Fibroblast of the conjunctiva (primary cell): Measurements from ENCODE around the gene AMDHD2.

ENCODE experiments used
- DNase-seq: peaks from one replicate; pipeline ENCODE4 v3.0.0-alpha.2; 2010; ENCODE audit warnings: low read depth

The AMDHD2 gene

GRCh38 chr16:2499454-2499853 lies 20.7 kb upstream of the AMDHD2 start:
- DNase-seq = no peak

- DNase-seq = no peak
Observed at GRCh38 chr16:2499890-2500429, 20.2 kb upstream of the AMDHD2 start.

GRCh38 chr16:2500430-2500917 lies 19.7 kb upstream of the AMDHD2 start:
- no peak for DNase-seq

DNA sequence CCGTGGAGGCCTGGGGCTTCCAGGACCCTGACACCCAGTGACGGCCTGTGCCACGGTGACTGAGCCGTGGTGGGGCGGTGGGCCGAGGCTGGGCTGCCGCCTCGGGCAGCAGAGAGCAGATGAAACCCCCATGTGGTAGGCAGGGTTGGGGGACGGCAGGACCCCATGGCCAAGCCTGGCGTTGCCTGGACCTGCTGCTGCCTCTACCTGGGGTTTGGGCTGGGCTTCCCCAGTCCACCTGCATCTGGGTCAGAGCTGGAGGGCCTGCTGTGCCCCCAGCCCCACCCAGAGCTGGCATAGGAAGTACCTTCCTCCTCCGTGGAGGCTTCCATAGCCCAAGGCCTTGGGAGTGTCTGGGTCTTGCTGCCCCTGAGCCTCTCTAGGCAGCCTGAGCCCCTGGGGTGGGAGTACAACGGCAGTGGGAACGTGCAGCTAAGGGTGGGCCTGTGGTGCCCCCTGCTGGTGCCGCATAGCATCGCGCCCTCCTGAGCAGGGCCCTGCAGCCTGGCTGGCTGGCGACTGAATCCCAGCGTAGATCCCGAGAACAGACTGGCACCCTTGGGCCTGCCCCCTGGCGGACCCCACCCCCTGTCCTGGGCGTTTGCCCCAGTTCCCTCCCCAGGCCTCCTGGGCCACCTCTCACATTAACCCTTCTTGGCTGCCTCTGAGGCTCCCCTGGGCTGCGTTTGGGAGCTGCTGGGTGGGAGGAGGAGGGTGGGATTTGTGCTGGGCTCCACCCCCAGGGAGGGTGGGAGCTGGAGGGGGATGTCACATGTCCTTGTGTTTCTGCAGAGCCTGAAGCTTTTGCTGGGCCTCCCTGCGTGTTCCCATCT lies 19.0 kb upstream of the AMDHD2 start:
- peak; percentile 79 for DNase-seq

DNA sequence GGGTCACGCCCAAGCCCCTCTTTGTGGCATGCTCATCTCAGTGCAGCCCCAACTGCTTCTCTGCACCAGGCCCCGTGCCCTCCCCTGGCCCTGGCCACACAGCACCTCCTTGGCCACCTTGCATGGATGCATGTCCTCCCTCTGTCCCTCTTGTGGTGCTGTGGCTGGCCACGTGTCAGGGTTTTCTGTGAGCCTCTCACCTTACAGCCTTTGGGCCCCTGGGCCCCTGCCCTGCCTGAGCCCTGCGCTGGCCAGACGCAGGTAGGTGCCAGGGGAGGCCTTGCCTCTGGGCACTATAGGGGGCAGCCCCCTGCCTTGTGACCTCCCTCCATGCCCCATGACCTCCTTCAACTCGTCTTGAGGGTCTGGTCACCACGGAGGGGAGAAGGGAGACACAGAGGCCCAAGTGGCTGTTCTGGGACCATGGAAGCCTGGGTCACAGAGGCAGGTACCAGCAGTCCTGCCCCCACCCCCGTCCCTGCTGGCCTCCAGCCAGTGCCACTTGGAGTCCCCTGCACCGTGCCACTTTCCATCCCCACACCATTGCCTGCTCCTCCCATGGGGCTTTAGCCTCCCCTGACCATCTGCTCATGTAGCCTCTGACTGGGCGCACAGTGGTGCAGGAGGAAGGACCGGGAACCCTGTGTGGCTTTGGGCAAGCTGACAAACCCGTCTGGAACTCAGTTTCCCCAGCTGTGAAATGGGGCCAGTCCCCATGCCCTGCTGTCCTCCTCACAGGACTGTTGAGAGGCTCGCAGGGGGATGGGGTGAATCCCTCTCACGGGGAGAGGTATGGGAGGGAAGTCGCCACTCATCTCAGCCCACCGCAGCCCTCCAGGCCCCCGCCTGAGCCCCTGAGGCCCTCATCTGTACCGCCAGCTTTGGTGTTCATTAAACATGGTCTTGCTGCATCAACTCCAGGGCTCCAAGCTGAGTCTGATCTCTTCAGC lies 17.9 kb upstream of the AMDHD2 start:
- no peak for DNase-seq

GRCh38 chr16:2505695-2506094 lies 14.5 kb upstream of the AMDHD2 start:
- DNase-seq = no peak

- no peak for DNase-seq
Observed at GRCh38 chr16:2507052-2507659, 13.0 kb upstream of the AMDHD2 start.

DNA sequence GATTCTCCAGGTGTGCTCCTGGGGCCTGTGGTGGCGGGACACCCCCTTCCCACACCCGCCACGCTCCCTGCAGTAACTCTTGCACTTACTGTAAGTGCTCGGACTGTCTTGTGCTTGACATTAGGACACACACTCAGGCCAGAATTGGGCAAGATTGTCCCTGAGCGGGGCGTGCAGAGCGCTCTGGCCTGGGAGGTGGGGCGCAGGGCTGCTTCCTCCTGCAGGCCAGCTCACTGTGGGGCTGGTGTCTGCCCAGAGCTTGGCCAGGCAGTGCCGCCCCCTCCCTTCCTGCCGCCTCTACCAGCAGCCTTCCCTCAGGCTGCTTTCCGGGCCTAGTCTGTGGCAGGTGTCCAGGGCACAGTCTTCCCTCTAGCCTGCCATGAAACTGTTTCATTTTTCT lies 12.5 kb upstream of the AMDHD2 start:
- DNase-seq = no peak

DNA sequence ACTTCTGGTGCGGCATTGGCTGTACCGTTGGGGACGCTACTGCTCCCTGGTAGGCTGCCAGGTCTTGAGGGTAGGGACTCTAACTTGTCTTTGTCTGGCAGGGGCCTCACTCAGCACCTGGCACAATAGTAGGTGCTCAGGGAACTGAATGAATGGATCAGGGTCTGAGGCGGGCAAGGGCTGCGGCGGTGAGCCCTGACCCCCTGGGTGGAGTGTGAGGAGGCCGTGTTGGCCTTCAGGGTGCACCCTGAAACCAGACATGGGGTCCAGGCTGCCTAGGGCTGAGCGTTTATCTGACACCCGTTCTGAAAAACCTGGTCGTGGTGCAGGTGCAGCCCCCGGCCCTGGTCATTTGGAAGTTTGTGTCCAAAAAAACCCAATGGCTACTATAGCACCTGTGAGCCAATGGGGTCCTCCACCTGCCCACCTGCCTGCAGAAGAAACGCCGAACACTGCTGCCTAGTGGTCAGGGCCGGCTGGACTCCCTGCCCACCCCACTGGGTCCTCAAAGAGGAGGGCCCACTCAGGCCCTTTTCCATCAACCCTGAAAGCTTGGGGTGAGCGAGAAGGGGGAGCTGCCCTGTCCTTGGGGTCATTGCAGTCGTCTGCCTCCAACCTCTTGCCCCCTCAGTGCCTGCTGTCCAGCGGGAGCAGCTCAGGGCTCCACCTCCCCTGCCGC lies 11.3 kb upstream of the AMDHD2 start:
- no peak for DNase-seq

GRCh38 chr16:2511128-2511800 lies 8.9 kb upstream of the AMDHD2 start:
- no peak for DNase-seq

DNA sequence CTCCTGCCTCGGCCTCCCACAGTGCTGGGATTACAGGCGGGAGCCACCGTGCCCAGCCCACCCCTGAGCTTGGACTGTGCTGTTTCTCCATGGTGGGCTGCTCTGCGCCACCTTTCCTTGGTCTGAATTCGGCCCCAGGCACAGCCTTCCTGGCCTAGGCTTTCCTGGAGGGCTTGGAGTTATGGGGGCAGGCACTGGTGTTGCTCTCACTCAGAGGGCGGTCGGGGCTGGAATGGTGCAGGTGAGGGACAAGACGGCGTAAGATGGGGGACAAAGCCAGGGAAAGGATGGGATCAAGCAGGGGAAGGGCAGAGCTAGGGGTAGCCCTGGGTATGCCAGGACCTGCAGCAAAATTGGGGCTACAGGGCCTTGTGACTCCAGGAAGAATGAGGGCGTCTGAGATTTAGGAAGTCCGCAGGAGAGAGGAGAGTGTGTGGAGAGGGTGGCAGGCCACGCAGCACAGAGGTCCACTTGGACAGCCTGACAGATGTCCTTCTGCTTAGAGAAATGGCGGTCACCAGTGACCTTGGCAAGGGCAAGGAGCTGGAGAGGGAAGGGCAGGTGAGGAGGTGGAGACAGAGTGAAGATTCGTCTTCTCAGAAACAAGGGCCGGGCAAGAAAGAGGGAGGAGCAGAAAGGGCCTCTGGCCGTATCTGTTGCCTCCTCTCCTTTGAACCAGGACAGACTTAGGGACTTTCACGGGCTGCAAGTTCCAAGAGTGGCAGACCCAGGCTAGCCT lies 8.0 kb upstream of the AMDHD2 start:
- no peak for DNase-seq

GRCh38 chr16:2512735-2513404 lies 7.3 kb upstream of the AMDHD2 start:
- no peak for DNase-seq

- peak; percentile 60 for DNase-seq
Observed at GRCh38 chr16:2513405-2514332, 6.5 kb upstream of the AMDHD2 start, which contains the start of gene ATP6V0C. TSS of gene ATP6V0C (plus strand) at chr16:2513952. CDS start at chr16:2514104, 152 bp downstream.

DNA sequence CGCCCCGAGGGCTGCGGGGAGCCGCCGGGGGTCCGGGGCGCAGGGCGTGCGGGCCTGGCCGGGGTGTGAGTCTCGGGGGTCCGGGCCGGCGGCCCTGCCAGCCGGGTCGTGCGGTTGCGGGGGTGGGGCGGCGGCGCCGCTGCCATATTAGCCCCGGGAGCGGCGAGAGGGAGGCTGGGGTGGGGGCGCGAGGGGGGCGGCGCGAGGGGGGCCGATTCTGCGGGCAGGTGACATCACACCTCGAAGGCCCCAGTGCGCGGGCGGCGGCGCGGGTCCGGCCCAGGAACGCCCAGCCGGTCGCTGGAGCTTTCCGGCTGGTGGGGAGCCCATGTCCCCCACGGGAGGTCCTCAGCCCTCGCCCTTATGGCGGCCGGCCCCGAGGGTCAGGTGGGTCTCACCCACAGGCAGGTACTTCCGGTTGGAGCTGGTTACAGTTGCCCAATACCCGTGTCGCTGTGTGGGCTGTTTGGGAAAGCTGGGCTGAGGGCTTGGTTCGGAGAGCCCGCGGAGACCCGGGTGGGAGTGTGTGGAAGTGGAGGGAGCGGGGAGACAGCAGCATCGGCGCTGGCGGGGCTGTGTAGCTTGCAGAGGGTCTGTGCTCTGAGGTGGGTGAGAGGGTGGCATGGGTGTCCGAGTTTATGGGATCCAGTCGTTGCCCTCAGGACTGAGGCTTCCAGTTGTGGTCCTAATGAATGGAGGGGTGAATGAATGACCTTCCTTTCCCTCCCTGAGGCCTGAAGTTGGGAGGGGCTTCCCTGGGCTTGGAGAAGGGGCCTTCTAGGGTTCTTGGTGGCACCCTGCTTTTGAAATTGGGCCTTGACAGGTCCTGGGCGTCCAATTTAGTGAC lies 5.6 kb upstream of the AMDHD2 start:
- DNase-seq = no peak

DNA sequence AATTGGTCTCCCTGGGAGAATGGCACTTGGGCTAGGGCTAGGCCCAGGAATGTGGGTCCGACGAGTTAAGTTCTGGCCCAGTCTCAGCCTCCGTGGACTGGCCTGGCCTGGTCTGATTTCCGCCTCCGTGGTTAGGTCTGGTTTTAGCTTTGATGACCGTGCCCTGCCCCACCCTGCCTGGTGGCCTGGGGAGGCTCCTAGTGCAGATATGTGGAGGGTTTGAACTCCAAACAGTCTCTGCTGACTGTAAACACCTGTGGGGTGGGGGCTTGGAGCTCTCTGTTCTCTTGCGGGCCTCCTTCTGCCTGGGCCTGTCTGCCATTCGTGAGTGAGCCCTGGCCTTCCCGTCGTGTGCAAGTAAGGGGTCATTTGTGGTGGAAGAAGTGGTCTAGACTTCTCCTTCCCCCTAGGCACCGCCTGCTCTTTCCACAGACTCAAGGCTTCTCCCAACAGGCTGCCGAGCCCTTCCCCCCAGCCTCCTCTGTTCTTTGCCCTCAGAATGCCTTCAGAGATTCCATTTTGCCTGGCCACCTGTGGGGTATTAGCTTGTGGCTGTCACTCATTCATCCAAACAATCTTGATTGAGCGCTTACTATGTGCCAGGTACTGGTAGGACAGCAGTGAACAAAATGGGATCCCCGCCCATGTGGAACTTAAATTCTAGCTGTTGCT lies 4.9 kb upstream of the AMDHD2 start:
- DNase-seq = no peak

GRCh38 chr16:2516391-2517240 lies 3.6 kb upstream of the AMDHD2 start:
- no peak for DNase-seq
